Dermis lymphatic vessel endothelial cell (primary cell): ENCODE data around the gene SNCAIP. TPM values are rescaled to one million over a fixed set of nuclear protein-coding genes. Genes with fewer than 3 reads are reported as not detected.

Source experiments
- total RNA-seq: library from RNA; depleted of rRNA; stranded (reverse); fragments of >200 nt; gene quantifications from 2 replicates; pipeline ENCODE4 v1.2.1, GENCODE V29; 2014

The SNCAIP gene
- total RNA-seq, result 8.9 and 30.5 TPM in 2 replicates

DNA sequence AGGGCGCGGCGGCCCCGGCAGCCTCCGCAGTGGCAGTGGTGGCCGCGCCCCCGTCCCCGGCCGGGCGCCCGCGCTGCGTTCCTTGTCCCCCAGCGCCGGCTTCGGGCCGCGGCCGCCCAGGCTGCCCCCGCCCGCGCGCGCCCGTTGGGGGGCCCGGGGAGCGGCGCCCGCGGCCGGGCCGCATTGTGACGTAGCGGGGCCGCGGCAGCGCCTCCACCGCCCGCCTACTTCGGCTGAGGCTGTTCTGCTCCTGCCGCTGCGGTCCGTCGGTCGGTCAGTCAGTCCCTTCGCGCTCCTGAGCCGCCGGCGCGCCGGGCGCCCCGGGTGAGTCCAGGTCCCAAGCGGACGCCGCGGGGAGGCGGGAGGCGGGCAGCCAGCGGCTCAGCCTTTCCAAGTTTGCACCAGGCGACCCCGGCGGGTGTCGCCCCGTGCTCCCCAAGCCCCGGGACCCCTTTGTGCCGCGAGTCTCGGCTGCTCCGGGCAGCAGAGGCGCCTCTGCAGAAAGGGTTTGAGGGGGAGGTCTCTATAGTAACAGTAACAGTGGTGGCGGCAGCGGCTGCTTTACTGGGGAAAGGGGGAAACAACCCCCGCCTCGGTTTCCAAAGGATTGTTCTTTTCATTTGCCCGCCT is at the start of gene SNCAIP:
TSS of gene SNCAIP (plus strand) at position 277 of the 630 bp plus-strand sequence. CDS start 78,898 bp downstream, outside the sequence.

Other genes starting within 250 kb of the SNCAIP start
- 38.9 and 40.6 TPM in 2 replicates for gene LOX, start 234.0 kb upstream of the SNCAIP start, total RNA-seq
- gene ZNF474, start 182.7 kb upstream of the SNCAIP start, total RNA-seq, result 0.11 and 0.17 TPM in 2 replicates